WTC11 (cell line): ENCODE data around the gene TMEM63C. TPM values are rescaled to one million over a fixed set of nuclear protein-coding genes. Genes with fewer than 3 reads are reported as not detected.

Experiments
- ATAC-seq: fragments of 200-7000 bp; cut with Tn5 transposase; 2 replicates; pipeline ENCODE4 v1.10.0; 2021; ENCODE audit warnings: mild to moderate bottlenecking, moderate library complexity
- CTCF ChIA-PET: fragments of 300-600 bp; sonication (Branson Sonifier 250); formaldehyde crosslinking; loops from one replicate; lab custom pipeline; 2021; ENCODE audit warnings: antibody characterized with exemption; lab: Charles Lee
- POLR2A ChIA-PET: fragments of 350-600 bp; sonication (Branson Sonifier 250); formaldehyde crosslinking; loops from one replicate; lab custom pipeline; 2021; ENCODE audit warnings: antibody characterized with exemption; lab: Charles Lee
- DNase-seq: peaks from one replicate; pipeline ENCODE4 v3.0.0; 2021; ENCODE audit warnings: low spot score
- H3K27ac Mint-ChIP-seq: 2 replicates; pipeline ENCODE4 v1.8.0; 2021; ENCODE audit warnings: mixed read lengths
- H3K27me3 Mint-ChIP-seq: 2 replicates; pipeline ENCODE4 v1.8.0; 2021; ENCODE audit warnings: low read depth, mild to moderate bottlenecking, moderate library complexity, mixed read lengths
- H3K36me3 Mint-ChIP-seq: 2 replicates; pipeline ENCODE4 v1.8.0; 2021; ENCODE audit warnings: mixed read lengths
- H3K4me1 Mint-ChIP-seq: 2 replicates; pipeline ENCODE4 v1.8.0; 2022; ENCODE audit warnings: mixed read lengths
- H3K4me3 Mint-ChIP-seq: 2 replicates; pipeline ENCODE4 v1.8.0; 2021; ENCODE audit warnings: mild to moderate bottlenecking, moderate library complexity, mixed read lengths
- H3K9me3 Mint-ChIP-seq: 2 replicates; pipeline ENCODE4 v1.8.0; 2021; ENCODE audit warnings: mixed read lengths
- ETV6 ChIP-seq: sonication (generic); formaldehyde crosslinking; IDR thresholded peaks from 2 replicates; pipeline ENCODE4 v1.8.1; 2022; ENCODE audit warnings: mild to moderate bottlenecking, missing genetic modification reagents
- FOXK1 ChIP-seq: sonication (generic); formaldehyde crosslinking; IDR thresholded peaks from 2 replicates; pipeline ENCODE4 v1.8.0; 2022; ENCODE audit warnings: mild to moderate bottlenecking, moderate library complexity, missing genetic modification reagents
- NR3C1 ChIP-seq: sonication (generic); formaldehyde crosslinking; conservative IDR thresholded peaks from 2 replicates; pipeline ENCODE4 v1.8.1; 2023; ENCODE audit warnings: low read depth, mild to moderate bottlenecking, missing genetic modification reagents
- RORB ChIP-seq: fragments of 250-450 bp; sonication (Bioruptor Pico); IDR thresholded peaks from 2 replicates; pipeline ENCODE4 v1.9.0; 2021; ENCODE audit warnings: mild to moderate bottlenecking
- SOX15 ChIP-seq: fragments of 250-450 bp; sonication (Bioruptor Pico); IDR thresholded peaks from 2 replicates; pipeline ENCODE4 v1.9.0; 2021; ENCODE audit warnings: mild to moderate bottlenecking
- TP53 ChIP-seq: sonication (generic); formaldehyde crosslinking; IDR thresholded peaks from 2 replicates; pipeline ENCODE4 v1.8.1; 2023; ENCODE audit warnings: mild to moderate bottlenecking, missing genetic modification reagents
- total RNA-seq: library from RNA; stranded (reverse); gene quantifications from 3 replicates; pipeline ENCODE4 v1.2.3, GENCODE V29; 2021
- TF ChIP-seq, protein P1 (sequence below): sonication (generic); formaldehyde crosslinking; IDR thresholded peaks from 2 replicates; pipeline ENCODE4 v1.8.1; 2023; ENCODE audit warnings: mild to moderate bottlenecking, missing genetic modification reagents, moderate library complexity
- TF ChIP-seq, protein P2 (sequence below): sonication (generic); formaldehyde crosslinking; IDR thresholded peaks from 2 replicates; pipeline ENCODE4 v1.8.1; 2023; ENCODE audit warnings: mild to moderate bottlenecking, missing genetic modification reagents, moderate library complexity
- TF ChIP-seq, protein P3 (sequence below): sonication (generic); formaldehyde crosslinking; IDR thresholded peaks from 2 replicates; pipeline ENCODE4 v1.8.0; 2022; ENCODE audit warnings: mild to moderate bottlenecking, missing genetic modification reagents
- TF ChIP-seq, protein P4 (sequence below): sonication (generic); formaldehyde crosslinking; IDR thresholded peaks from 2 replicates; pipeline ENCODE4 v1.8.0; 2022; ENCODE audit warnings: mild to moderate bottlenecking, missing genetic modification reagents
- TF ChIP-seq, protein P5 (sequence below): sonication (generic); formaldehyde crosslinking; IDR thresholded peaks from 2 replicates; pipeline ENCODE4 v1.8.0; 2022; ENCODE audit warnings: mild to moderate bottlenecking, missing genetic modification reagents
- TF ChIP-seq, protein P6 (sequence below): sonication (generic); formaldehyde crosslinking; IDR thresholded peaks from 2 replicates; pipeline ENCODE4 v1.8.1; 2023; ENCODE audit warnings: mild to moderate bottlenecking, missing genetic modification reagents, borderline replicate concordance
- TF ChIP-seq, protein P7 (sequence below): sonication (generic); formaldehyde crosslinking; IDR thresholded peaks from 2 replicates; pipeline ENCODE4 v1.8.1; 2022; ENCODE audit warnings: low read depth, missing genetic modification reagents, borderline replicate concordance
- TF ChIP-seq, protein P8 (sequence below): fragments of 200-600 bp; IDR thresholded peaks from 2 replicates; pipeline ENCODE4 v1.8.0; 2022; ENCODE audit warnings: antibody characterized with exemption

The TMEM63C gene
- total RNA-seq, 1 experiment from 2014 or later, result 8.8 TPM

DNA sequence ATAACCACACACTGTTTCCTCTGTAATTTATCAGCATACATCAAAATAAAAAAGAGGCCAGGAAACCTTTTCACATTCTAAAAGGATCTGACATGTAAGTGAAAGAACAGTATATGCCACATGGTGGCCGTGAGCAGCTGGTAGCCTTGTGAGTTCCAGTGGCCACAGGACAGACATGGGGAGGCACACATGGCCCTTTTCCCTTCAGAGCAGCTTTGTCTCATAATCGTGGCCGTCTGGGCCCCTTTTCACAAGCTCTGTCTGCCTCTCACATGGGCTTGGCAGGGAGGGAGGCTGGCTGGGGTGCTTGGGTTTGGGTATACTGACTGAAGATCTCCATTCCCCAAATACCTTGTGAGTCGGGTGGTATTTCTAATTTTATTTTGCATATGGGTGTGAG is 38.5 kb upstream of the TMEM63C start:
- TF ChIP-seq SOX15 (CRISPR knock-in tag) (no peak), ETV6 (CRISPR knock-in tag) (peak; percentile 75), TP53 (no peak), FOXK1 (CRISPR knock-in tag) (no peak), RORB (CRISPR knock-in tag) (no peak)
- TF ChIP-seq, protein P1, sequence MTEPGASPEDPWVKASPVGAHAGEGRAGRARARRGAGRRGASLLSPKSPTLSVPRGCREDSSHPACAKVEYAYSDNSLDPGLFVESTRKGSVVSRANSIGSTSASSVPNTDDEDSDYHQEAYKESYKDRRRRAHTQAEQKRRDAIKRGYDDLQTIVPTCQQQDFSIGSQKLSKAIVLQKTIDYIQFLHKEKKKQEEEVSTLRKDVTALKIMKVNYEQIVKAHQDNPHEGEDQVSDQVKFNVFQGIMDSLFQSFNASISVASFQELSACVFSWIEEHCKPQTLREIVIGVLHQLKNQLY, result no peak
- TF ChIP-seq, protein P2, sequence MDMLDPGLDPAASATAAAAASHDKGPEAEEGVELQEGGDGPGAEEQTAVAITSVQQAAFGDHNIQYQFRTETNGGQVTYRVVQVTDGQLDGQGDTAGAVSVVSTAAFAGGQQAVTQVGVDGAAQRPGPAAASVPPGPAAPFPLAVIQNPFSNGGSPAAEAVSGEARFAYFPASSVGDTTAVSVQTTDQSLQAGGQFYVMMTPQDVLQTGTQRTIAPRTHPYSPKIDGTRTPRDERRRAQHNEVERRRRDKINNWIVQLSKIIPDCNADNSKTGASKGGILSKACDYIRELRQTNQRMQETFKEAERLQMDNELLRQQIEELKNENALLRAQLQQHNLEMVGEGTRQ (CRISPR knock-in tag), result 0 out of 2 replicates have a peak, but pooled peaks have one; percentile 22
- TF ChIP-seq, protein P3, sequence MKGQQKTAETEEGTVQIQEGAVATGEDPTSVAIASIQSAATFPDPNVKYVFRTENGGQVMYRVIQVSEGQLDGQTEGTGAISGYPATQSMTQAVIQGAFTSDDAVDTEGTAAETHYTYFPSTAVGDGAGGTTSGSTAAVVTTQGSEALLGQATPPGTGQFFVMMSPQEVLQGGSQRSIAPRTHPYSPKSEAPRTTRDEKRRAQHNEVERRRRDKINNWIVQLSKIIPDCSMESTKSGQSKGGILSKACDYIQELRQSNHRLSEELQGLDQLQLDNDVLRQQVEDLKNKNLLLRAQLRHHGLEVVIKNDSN (CRISPR knock-in tag), result peak; percentile 21; the same call in 1 of the 2 replicates
- TF ChIP-seq, protein P4, sequence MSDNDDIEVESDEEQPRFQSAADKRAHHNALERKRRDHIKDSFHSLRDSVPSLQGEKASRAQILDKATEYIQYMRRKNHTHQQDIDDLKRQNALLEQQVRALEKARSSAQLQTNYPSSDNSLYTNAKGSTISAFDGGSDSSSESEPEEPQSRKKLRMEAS (CRISPR knock-in tag), result peak; percentile 26; the same call in 1 of the 2 replicates
- TF ChIP-seq, protein P5, sequence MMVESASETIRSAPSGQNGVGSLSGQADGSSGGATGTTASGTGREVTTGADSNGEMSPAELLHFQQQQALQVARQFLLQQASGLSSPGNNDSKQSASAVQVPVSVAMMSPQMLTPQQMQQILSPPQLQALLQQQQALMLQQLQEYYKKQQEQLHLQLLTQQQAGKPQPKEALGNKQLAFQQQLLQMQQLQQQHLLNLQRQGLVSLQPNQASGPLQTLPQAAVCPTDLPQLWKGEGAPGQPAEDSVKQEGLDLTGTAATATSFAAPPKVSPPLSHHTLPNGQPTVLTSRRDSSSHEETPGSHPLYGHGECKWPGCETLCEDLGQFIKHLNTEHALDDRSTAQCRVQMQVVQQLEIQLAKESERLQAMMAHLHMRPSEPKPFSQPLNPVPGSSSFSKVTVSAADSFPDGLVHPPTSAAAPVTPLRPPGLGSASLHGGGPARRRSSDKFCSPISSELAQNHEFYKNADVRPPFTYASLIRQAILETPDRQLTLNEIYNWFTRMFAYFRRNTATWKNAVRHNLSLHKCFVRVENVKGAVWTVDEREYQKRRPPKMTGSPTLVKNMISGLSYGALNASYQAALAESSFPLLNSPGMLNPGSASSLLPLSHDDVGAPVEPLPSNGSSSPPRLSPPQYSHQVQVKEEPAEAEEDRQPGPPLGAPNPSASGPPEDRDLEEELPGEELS (CRISPR knock-in tag), result 0 out of 2 replicates have a peak, but pooled peaks have one; percentile 21
- TF ChIP-seq, protein P6, sequence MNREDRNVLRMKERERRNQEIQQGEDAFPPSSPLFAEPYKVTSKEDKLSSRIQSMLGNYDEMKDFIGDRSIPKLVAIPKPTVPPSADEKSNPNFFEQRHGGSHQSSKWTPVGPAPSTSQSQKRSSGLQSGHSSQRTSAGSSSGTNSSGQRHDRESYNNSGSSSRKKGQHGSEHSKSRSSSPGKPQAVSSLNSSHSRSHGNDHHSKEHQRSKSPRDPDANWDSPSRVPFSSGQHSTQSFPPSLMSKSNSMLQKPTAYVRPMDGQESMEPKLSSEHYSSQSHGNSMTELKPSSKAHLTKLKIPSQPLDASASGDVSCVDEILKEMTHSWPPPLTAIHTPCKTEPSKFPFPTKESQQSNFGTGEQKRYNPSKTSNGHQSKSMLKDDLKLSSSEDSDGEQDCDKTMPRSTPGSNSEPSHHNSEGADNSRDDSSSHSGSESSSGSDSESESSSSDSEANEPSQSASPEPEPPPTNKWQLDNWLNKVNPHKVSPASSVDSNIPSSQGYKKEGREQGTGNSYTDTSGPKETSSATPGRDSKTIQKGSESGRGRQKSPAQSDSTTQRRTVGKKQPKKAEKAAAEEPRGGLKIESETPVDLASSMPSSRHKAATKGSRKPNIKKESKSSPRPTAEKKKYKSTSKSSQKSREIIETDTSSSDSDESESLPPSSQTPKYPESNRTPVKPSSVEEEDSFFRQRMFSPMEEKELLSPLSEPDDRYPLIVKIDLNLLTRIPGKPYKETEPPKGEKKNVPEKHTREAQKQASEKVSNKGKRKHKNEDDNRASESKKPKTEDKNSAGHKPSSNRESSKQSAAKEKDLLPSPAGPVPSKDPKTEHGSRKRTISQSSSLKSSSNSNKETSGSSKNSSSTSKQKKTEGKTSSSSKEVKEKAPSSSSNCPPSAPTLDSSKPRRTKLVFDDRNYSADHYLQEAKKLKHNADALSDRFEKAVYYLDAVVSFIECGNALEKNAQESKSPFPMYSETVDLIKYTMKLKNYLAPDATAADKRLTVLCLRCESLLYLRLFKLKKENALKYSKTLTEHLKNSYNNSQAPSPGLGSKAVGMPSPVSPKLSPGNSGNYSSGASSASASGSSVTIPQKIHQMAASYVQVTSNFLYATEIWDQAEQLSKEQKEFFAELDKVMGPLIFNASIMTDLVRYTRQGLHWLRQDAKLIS (CRISPR knock-in tag), result no peak
- Mint-ChIP-seq H3K27me3 (peaks cover 4% of the 10 kb centered on the region; the same call in 1 of the 2 replicates), H3K9me3 (no peaks in the 10 kb centered on the region), H3K4me3 (peak overlapping the region; percentile 88), H3K4me1 (peaks cover 66% of the 10 kb centered on the region), H3K36me3 (peaks cover 6% of the 10 kb centered on the region), H3K27ac (peak overlapping the region; percentile 80)
- DNase-seq (no peak), ATAC-seq (no peak)
- ChIA-PET POLR2A (interaction anchor here (1.0 to 1.2 kb wide), 2 partner anchors 9 to 32 kb away, joined by 3 to 4 read pairs; no protein-coding TSS in a partner anchor), CTCF (interaction anchor here (0.9 to 8.3 kb wide), 19 partner anchors 9 to 173 kb away, joined by 3 to 147 read pairs (median 5); partner anchors contain the start of gene TMEM63C)

DNA sequence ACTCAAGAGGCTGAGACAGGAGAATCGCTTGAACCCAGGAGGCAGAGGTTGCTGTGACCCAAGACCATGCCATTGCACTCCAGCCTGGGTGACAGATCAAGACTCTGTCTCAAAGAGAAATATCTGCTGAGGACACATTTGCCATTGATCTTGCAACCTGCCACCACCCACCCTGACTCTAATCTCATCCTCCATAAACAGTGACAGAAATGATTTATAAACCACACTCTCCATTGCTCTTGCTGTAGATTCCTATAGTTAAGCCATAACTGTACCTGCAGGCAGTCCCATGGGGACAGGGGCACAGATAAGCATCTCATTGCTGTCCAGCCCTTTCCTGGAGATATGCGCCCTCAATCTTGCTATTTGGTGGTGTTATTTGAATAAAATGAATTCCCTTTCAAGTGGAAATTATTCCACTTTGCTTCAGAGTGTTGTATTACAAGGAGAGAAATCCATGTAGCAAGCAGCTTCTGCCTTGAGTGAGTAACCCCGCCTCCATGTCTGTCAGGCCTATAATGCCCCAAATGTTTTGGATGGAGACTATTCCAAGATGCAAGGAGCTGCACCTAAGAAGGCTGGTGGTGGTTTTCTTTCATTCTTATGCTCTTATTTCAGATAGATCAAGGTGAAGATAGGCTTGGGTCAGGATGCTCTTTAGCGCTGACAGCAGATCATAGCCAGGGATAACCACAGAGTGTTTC is 37.0 kb upstream of the TMEM63C start:
- Mint-ChIP-seq H3K4me3 (peak overlapping the region; percentile 1), H3K4me1 (peaks cover 64% of the 10 kb centered on the region), H3K27me3 (peaks cover 4% of the 10 kb centered on the region; the same call in 1 of the 2 replicates), H3K27ac (no peak overlapping the region), H3K36me3 (no peaks in the 10 kb centered on the region), H3K9me3 (no peaks in the 10 kb centered on the region)
- DNase-seq, result no peak
- CTCF ChIA-PET, result interaction anchor here (3.3 to 8.3 kb wide), 5 partner anchors 10 to 68 kb away, joined by 13 to 147 read pairs (median 43); partner anchors contain the start of gene TMEM63C
- POLR2A ChIA-PET, result no interaction called here
- TF ChIP-seq, protein P7, sequence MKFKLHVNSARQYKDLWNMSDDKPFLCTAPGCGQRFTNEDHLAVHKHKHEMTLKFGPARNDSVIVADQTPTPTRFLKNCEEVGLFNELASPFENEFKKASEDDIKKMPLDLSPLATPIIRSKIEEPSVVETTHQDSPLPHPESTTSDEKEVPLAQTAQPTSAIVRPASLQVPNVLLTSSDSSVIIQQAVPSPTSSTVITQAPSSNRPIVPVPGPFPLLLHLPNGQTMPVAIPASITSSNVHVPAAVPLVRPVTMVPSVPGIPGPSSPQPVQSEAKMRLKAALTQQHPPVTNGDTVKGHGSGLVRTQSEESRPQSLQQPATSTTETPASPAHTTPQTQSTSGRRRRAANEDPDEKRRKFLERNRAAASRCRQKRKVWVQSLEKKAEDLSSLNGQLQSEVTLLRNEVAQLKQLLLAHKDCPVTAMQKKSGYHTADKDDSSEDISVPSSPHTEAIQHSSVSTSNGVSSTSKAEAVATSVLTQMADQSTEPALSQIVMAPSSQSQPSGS (CRISPR knock-in tag), result no peak
- TF ChIP-seq, protein P8, sequence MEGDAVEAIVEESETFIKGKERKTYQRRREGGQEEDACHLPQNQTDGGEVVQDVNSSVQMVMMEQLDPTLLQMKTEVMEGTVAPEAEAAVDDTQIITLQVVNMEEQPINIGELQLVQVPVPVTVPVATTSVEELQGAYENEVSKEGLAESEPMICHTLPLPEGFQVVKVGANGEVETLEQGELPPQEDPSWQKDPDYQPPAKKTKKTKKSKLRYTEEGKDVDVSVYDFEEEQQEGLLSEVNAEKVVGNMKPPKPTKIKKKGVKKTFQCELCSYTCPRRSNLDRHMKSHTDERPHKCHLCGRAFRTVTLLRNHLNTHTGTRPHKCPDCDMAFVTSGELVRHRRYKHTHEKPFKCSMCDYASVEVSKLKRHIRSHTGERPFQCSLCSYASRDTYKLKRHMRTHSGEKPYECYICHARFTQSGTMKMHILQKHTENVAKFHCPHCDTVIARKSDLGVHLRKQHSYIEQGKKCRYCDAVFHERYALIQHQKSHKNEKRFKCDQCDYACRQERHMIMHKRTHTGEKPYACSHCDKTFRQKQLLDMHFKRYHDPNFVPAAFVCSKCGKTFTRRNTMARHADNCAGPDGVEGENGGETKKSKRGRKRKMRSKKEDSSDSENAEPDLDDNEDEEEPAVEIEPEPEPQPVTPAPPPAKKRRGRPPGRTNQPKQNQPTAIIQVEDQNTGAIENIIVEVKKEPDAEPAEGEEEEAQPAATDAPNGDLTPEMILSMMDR, result no peak
- no peak for TF ChIP-seq NR3C1 (CRISPR knock-in tag)
- no peak for ATAC-seq
